Measurements from ENCODE around the gene RHOV.

RHOV gene, protein sequence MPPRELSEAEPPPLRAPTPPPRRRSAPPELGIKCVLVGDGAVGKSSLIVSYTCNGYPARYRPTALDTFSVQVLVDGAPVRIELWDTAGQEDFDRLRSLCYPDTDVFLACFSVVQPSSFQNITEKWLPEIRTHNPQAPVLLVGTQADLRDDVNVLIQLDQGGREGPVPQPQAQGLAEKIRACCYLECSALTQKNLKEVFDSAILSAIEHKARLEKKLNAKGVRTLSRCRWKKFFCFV

DNA sequence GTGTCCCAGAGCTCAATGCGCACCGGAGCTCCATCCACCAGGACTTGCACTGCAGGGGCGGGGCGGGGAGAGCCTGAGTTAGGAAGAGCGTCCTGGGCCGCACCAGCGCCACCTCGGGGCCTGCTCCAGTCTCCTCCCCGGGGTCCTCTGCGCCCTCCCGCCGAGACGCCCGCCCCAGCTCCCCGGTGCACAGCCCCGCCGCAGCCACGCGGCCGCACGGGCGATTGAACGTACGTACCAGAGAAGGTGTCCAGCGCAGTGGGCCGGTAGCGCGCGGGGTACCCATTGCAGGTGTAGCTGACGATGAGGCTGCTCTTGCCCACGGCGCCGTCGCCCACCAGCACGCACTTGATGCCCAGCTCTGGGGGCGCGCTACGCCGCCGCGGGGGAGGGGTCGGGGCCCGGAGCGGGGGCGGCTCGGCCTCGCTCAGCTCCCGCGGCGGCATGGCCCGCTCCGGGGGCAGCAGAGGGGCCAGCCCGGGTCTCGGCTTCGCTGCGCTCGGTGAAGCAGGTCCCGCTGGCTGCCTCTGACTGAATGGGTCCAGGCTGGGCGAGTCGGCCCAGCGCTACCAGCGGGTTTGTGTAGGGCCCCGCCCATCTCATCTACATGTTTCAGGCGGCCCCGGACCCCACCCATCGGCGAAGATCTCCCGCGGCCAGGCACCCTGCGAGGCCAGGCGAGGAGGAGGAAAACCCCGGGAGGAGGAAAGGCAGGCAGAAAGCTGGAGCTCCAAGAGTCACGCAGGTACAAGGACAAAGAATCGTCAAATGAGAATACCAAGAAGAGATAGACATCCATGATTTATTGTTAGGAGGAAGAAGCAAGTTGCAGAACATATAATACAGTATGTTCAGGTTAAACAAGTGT, at the start of gene RHOV:
Gene RHOV, minus strand, starts transcription at position 541 of the 868 bp plus-strand sequence. Its CDS starts 95 bp downstream, at position 446.
- peak; percentile 67 for DNase-seq (ENCODE audit: low spot score)

DNA sequence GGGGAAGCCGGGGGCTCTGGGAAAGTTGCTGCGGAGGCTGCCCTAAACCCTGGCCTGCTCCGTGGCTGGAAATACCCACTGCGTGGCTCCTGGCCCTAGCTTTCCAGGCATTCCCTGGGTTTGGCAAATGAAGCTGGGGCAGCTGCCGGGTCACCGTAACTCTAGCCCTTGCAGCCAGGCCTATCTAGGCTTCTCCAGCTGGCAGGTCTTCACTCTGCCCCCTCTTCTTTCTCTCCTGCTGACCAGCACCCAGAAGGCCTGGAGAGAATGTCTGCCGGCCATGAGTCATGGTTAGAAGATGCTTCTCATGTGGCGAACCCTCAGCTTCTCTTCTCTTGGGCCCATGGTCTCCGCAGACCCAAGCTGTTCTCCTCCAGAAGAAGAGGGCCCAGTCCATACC, 49.5 kb upstream of the RHOV start:
- DNase-seq (ENCODE audit: low spot score), result no peak

DNA sequence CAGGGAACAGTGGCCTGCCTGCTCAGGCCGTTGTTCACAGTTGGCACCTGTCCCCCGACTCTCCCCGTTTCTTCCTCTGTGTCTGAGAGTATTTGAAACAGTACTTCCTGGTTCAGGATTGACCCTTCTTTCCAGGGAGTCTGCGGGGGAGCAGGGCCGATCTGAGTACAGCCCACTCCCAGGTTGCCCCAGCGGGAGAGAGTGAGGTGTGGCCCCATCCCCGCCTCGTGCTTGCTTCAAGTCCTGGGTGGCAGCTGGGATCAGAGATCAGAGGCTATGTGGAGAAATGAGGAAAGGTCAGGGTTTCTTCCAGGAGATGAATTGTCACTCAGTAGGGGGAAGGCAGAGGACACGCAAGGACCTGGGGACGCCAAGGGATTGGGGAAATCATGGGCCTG, 48.6 kb upstream of the RHOV start:
- DNase-seq (ENCODE audit: low spot score), result no peak

DNA sequence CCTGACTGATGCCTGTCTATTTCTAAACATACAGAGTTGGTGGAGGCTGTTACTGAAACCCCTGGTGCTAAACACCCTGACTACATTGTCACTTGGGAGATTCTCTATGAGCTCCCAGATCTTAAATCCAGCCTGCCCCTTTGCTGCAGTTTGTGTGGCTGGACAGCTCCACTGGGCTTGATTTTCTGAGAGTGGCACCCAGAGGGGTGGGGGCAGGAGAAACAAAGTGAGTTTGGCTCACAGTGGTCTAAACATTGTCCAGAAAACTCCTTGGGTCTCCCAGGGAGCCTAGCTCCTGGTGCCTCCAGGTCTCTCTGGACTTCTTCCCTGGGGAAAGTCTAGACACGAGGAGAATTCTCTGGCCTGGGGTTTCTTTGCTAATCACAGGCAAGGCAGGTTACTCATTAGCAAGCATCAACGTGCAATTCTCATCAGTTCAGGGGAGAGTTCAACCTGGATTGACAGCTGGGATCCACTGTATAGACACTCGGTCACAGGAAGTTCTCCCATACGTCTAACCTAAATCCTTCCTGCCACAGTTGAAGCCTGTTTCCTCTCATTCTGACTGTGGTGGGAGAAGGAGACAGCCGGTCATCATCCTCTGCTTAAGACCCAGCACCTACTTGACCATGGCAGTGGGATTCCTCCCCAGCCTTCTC, 48.0 kb upstream of the RHOV start:
- no peak for DNase-seq (ENCODE audit: low spot score)

DNA sequence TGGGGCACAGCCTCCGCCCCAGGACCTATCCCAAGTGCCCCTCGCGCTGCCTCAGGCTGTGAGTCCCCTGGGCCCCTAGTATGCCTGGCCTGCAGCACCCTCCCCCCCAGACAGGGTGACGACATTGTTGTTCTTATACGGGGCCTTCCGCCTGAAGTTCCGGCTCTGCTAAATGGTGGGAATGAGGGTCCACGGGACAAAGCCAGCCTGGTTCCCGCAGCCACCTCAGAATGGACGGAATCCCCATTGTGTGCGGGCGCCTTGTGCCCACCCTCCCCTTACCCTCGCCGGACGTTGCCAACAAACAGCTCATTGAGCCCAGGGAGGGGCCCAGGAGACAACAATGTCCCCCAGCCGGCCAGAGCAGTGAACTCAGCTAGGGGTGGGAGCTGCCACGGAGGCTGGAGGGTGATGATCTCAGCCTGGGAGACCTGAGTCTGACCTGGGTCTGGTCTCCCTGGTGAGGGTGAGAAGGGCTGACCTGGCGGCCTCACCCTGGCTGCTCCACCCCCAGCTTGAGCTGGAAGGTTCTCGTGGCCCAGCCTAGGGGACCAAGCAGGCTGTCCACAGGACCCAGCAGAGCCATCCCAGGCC, 44.9 kb upstream of the RHOV start:
- DNase-seq (ENCODE audit: low spot score), result no peak

DNA sequence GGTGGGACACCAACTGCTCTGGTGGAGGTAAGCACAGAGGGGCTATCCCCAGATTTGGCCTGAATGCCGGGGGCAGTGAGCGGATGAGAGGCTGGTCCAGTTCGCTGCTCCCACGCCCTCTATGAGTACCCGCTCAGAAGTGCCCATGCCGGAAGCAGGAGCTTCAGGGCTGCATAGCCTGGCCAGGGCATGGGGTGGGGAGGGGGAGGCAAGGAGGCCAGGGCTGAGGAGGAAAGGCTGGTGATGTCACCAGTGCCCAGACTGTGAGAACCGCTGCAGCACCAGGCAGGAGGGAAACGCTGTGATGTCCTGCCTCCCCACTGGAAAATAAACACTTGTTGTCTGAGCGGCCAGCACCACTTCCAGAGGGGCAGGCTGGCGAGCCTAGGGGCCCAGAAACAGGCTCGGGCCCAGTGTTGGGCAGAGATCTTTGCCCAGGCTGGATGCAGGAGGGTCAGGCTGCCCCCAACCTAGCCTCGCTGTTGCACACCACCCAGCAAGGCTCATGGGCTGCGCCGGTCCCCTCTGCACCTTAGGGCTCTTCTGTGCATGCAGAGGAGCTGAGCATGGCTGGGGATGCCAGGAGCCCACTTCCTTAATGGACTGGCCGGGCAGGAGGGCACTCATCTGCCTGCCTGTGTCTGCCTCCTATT, 44.2 kb upstream of the RHOV start:
- DNase-seq (ENCODE audit: low spot score), result no peak

DNA sequence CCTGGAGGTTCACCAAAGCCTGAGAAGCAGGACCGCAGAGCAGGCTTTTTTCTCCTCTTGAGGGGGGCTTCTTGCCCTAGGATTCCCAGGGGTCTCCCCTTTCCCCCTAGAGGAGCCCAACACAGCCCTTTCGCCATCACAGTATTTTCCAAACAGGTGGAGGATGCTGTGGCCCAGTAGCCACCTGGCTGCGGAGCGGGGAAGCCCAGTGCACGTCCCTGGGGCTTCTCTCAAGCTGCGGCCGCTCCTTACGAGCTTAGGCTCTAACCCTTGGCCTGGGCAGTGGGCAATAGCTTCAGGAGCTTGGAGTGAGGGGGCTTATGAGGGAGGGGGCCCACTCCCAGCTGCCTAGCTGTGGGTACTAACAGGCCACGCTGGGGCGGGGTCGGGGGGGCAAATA, 43.6 kb upstream of the RHOV start:
- DNase-seq (ENCODE audit: low spot score), result no peak

DNA sequence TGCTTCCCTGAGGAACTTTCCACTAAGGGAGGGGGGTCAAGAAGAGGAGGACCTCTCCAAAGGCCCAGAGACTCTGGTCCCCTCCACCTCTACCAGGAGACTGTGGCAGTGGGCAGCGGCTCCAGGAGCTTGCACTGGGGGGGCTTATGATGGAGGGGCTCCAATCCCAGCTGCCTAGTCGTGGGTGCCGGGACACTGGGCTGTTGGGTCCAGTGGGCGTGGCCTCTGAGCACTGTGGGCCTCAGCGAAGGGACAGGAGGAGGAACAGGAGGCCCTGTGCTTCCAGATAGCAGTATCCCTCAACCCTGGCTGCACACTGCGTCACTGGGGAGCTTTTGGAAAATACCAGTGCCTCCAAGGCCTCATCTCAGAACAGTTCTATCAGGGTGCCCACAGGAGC, 41.6 kb upstream of the RHOV start:
- no peak for DNase-seq (ENCODE audit: low spot score)

DNA sequence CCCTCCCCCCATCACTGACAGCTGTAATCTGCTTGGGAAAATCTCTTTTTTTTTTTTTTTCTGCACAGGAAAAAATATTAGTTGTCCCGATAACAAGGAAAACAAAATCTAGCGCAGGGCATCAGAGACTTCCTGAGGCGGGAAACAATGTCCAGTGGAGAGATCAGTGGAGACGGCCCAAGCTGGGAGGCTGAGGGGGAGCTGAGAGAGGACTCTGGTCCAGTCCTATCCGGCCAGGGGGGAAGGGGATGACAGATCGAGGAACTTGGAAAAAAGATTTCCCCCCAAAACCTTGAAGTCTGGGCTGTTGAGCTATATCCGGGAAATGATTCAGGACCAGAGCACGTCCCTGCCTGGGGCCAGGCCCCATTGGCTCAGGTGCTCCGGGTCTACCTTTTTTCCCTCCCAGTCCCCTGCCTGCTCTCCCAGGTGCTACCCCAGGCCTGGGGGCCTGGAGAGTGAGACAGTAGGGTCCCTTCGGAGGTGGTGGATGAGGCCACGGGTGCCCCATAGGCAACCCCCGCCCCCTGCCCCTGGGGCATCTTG, 41.2 kb upstream of the RHOV start:
- DNase-seq (ENCODE audit: low spot score), result no peak

DNA sequence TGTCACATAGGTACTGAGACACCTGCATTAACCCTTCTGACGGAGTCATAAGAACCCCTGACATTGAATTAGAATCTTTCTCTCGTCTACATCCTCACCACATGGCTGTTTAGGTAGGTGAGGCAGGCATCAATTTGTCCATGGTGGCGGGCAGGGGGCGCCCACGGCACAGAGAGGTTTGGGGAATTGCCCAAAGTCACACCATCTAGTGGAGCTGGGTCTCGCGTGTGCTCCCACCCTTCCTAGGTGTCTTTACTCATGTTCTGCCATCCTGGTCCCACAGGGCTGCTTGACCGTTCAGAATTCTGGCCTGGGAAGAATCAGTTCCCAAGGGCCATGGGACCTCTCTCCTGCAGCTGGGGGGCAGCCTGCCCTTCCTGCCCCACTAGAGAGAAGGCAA, 40.5 kb upstream of the RHOV start:
- no peak for DNase-seq (ENCODE audit: low spot score)

DNA sequence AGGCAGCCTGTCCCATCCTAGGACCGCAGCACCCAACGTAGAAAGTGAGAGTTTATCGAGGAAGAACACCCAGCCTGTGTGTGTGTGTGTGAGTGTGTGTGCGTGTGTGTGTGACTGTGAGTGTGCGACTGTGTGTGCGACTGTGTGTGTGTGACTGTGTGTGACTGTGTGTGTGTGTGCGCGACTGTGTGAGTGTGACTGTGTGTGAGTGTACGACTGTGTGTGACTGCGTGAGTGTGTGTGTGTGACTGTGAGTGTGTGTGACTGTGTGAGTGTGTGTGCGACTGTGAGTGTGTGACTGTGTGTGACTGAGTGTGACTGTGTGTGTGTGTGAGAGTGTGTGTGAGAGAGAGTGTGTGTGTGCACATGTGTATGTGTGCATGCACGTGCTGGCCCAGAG, 40.0 kb upstream of the RHOV start:
- DNase-seq (ENCODE audit: low spot score), result no peak

DNA sequence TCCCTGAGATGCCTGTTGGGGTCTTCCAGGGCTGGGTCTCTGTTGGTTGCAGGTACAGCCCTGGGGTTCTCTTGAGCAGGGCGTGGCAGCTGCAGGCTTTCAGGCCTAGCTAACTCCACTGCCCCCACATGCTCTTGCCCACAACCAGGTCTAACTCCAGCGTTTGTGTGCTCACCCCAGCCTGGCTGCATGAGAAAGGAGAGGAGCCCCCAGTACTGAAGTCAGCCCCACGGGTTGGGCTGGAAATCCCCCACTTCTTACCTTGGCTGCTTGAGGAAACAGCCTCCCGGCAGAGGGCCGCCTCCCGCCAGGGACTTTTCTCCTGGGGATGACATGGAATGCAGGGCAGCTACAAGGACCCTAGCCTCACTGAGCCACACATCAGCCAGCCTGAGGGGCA, 38.4 kb upstream of the RHOV start:
- DNase-seq (ENCODE audit: low spot score), result no peak

DNA sequence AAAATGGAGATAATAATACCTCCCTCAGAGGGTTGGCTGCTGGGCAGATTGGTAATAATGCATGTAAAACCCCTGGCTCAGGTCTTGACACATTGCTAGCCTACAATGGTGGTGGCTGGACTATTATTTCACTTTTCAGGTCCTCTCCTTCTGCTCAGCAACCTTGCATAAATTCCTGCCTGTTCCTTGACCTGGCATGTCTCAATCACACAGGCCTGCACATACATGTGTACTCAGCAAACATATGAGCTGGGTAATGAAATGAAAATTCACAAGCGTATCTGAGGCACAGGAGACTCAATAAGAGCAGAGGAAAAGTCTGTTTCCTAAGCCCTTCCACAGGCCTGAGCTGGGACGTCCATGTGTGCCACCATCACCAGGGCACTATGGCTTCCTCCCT, 37.7 kb upstream of the RHOV start:
- DNase-seq (ENCODE audit: low spot score), result no peak

DNA sequence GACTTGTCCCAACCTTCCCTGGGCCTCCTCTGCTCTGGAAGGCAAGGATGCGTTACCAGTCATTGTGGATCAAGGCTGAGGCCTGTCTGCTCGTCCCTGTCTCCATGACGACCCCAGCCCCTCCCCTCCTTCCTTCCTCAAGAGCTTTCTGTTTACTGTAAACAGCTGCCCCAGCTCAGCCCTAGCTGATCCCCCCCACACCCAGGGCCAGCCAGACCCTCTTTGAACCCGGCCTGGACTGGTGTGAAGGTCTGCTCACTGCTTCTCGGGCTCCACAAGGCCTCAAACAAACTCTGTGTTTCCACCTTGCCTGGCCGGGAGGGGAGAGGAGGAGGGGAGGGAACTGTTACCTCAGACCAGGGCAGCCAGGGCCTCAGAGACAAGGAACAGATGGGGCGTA, 37.1 kb upstream of the RHOV start:
- no peak for DNase-seq (ENCODE audit: low spot score)

DNA sequence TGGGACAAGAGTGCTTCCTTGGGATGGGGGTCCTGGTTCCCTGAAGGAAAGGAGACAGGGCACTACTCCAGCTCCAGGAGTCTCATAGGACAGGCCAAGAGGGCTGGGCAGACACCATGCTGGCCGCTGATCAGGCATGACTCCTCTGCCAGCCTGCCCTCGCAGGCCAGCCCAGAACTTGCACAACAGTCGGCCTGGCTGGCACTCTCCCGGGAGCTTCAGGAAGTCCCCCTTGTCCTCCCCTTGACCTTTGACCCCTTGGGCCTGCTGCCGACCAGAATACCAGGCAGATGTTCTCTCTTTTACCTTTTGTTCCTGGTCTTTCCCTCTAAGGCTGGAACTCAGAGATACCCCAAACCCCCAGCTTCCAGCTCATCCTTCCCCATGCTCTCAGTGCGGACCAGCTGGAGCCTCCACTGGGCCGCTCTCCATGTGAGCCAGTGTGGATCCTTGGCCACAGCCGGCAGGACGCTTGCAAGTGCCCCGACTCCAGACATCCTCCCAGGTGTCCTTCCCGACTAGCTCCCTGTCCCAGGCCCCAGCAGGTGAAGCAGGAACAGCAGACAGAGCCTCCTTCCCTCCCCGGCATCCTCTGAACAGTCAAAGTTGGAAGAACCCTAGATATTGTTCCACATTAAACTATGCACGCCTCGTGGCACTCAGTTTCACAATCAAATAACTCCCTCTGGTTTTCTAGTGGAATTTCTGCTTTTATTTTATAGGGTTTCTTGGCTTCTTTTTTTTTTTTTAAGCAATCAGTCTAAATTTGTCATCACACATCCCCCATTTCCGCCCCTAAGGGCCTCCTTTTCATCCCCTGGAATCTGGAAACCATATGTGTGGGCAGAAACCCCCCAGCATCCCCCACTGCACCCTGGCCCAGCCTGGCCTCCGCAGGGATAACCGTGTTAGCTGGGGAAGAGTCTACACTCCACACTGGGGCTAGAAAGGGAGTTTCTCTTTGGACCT, 35.9 kb upstream of the RHOV start:
- no peak for DNase-seq (ENCODE audit: low spot score)

DNA sequence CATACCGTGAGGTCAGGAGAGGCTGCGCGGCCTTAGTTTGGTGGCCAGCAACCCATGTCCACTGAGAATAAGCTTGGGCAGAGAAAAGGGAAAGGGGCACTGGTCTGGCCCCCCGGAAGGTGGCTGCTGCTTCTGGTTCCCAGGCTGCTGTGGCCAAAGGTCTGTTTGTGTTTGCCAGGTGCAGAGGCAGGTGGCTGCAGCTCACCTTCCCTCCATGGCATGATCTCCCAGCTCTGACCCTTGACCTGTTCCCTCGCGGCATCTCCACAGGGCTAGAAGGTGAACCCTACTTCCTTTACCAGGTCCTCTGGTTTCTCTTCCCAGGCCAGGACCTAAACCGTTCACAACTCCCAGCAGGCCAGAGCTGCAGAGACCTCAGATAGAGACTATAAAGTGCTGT, 34.1 kb upstream of the RHOV start:
- DNase-seq (ENCODE audit: low spot score), result no peak

DNA sequence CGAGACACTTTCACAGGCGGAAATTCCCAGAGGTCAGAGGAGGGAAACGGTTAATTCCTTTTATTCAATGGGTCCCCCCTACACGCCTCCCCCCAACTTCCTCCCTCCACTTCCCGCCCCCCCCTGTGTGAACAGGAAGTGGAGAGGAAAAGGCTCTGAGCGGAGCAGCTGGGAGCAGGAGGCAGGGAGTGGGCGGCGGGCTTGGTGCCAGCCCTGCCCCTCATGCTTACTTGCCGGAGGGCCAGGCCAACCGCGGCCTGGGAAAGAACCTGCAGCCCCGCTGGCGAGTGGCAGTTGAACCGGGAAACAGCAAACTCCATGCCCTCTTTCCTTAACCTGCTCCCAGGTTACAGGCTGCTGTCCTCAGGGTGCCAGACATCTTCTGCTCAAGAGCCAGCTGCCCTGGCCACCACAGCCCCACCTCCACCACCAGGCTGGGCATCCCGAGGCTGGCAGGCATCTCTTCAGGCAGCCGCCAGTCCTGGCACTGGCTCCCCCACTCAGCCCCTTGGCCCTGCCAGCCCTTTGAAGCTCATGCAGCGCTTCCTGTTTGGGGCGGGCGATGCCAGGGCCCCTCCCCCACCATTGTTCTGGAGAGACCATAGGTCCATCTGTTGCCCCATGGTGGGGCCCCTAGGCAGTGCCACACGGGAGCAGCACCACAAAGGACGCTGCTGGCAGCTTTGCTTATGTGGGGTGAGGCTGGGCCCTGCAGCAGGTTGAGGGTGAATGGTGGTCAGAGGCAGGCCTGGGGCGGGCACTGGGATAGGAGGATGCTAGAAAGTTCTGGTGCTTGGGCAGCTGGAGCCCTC, 33.2 kb upstream of the RHOV start:
- DNase-seq (ENCODE audit: low spot score), result no peak

DNA sequence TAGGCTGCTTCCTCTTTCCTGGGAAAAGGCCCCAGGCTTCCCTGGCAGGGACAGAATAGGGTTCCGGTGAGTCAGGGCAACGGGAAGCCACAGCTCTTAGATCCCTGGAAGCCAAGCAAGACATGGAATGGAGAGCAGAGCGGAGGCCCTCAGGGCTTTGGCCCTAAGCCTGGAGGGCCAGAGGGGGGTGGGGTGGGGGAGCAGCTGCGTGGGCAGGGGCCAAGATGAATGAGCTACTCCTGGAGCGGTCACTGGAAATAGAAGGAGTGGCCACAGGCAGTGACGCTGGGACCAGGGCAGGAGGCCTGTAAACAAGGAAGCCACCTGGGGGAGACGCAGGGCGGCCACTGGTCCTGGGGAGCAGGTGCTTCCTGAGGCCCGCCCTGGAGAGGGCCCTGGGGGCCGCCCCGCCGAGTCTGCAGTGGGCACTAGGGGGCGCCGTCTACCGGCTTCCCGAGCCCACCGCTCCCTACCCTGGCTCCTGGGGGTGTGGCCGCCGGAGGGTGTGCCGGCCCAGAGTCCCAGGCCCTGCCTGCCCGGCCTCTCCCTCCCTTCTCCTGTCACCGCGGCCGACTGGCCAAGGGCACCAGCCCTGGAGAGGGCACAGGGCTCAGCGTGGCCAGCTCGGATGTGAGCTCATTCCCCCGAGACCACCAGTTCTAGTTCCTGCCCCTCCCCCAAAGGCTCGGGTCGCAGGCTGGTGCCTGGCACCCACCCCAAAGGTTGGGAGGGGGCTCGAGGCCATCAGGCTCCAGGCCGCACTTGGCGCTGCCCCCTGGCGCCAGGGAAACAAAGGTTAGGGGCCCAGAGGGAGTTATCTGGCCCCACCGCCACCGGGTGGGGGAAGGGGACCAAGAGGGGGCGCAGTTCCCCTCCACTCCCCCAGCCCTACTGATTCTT, 32.3 kb upstream of the RHOV start:
- DNase-seq (ENCODE audit: low spot score), result peak; percentile 67
